Measurements from ENCODE around the gene CUEDC1.

GRCh38 chr17:57925361-57925990 lies 29.7 kb downstream of the CUEDC1 start:
- TF ChIP-seq EZH2 (IDR thresholded peaks at IDR 0.05; ENCODE audit: insufficient read depth, poor library complexity, severe bottlenecking), result no peak
- TF ChIP-seq EZH2phosphoT487 (IDR thresholded peaks at IDR 0.05; ENCODE audit: insufficient read depth, low read depth), result no peak
